Measurements from ENCODE around the gene ZCCHC8.
"Not testable (repeated sequence)": the region's sequence is repeated elsewhere in the genome, so short reads cannot be mapped to it uniquely, and the experiment has no call there.

Gene ZCCHC8

DNA sequence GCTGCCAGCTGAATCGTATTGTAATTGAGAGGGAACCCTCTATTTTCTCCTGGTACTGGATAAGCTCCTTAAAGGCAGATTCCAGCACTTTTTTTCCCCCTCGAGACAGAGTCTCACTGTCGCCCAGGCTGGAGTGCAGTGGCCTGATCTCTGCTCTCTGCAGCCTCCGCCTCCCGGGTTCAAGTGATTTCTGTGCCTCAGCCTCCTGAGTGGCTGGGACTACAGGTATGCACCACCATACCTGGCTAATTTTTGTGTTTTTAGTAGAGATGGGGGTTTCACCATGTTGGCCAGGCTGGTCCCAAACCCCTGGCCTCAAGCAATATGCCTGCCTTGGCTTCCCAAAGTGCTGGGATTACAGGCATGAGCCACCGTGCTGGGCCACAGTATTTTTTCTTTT lies 30.9 kb downstream of the ZCCHC8 start:
- H3K4me2 ChIP-seq (ENCODE audit: low read length, poor library complexity, severe bottlenecking); H2BK12ac ChIP-seq (ENCODE audit: low read length in 2 of 2); H2BK15ac ChIP-seq (ENCODE audit: low read depth, poor library complexity, severe bottlenecking); DNase-seq; H3K79me1 ChIP-seq (replicated peaks; ENCODE audit: low read length, poor library complexity, severe bottlenecking); H3K27me3 ChIP-seq (ENCODE audit: control insufficient read depth in 1 of 2, insufficient read depth in 1 of 2, low read length in 2 of 2); H3K27ac ChIP-seq (ENCODE audit: low read length, poor library complexity, severe bottlenecking); H2BK120ac ChIP-seq (ENCODE audit: low read depth, low read length); H3K23ac ChIP-seq (ENCODE audit: low read length in 2 of 2); H4K91ac ChIP-seq (ENCODE audit: low read length); H3K4me3 ChIP-seq (ENCODE audit: insufficient read depth in 1 of 2, low read depth in 1 of 2, low read length in 2 of 2); H3K4me1 ChIP-seq (ENCODE audit: control insufficient read depth, insufficient read depth, low read depth, low read length); H2AK5ac ChIP-seq (ENCODE audit: low read length, severe bottlenecking); H3K4ac ChIP-seq (ENCODE audit: low read depth in 1 of 2, low read length in 2 of 2); H2AFZ ChIP-seq (ENCODE audit: low read depth, low read length); H3K9me3 ChIP-seq (ENCODE audit: control insufficient read depth, low read length); H3K14ac ChIP-seq (ENCODE audit: low read length in 2 of 2); H3K9ac ChIP-seq (ENCODE audit: low read length); H3K18ac ChIP-seq (ENCODE audit: low read depth in 1 of 2, low read length in 2 of 2); H4K8ac ChIP-seq (ENCODE audit: low read length); H2BK5ac ChIP-seq (ENCODE audit: low read depth, low read length, poor library complexity, severe bottlenecking): not testable (repeated sequence)
- 96% methylated on average over 6 of the region's 6 CpGs for WGBS
- H3K36me3 ChIP-seq (ENCODE audit: control insufficient read depth in 1 of 2, insufficient read depth in 2 of 2, low read depth in 1 of 2, low read length in 2 of 2), result peaks cover 16 to 29% of the 10 kb centered on the region in 2 experiments

- WGBS, result 99% methylated on average over 4 of the region's 4 CpGs
Observed at GRCh38 chr12:122467983-122468382, 32.7 kb downstream of the ZCCHC8 start.

DNA sequence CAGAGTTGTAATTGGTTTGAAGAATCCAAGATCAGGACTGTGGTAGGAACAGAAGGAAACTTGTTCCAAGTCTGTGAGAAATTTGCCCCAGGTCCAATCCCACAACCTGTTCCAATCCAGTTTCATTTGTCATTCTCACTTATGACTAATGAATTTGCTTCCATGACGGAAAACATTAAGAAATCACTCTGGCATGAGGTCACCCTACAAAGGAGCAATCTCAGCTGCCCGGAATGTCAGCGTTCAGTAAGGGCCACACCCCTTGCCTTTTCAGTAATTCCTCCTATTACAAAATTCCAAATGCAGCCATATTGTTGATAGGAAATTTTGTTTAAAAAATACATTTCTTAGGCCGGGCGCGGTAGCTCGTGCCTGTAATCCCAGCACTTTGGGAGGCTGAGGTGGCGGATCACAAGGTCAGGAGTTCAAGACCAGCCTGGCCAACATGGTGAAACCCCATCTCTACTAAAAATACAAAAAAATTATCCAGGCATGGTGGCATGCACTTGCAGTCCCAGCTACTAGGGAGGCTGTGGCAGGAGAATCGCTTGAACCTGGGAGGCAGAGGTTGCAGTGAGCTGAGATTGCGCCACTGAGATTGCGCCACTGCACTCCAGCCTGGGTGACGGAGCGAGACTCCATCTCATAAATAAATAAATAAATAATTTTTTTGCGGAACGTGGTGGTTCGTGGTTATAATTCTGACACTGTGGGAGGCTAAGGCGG lies 36.3 kb downstream of the ZCCHC8 start:
- not testable (repeated sequence) for H2AFZ ChIP-seq (ENCODE audit: low read depth, low read length); H2BK5ac ChIP-seq (ENCODE audit: low read depth, low read length, poor library complexity, severe bottlenecking); H3K18ac ChIP-seq (ENCODE audit: low read depth in 1 of 2, low read length in 2 of 2); H3K36me3 ChIP-seq (ENCODE audit: control insufficient read depth in 1 of 2, insufficient read depth in 2 of 2, low read depth in 1 of 2, low read length in 2 of 2); H3K27ac ChIP-seq (ENCODE audit: low read length, poor library complexity, severe bottlenecking); H4K8ac ChIP-seq (ENCODE audit: low read length); H3K79me1 ChIP-seq (replicated peaks; ENCODE audit: low read length, poor library complexity, severe bottlenecking); H3K4me2 ChIP-seq (ENCODE audit: low read length, poor library complexity, severe bottlenecking); H3K9me3 ChIP-seq (ENCODE audit: control insufficient read depth, low read length); H3K27me3 ChIP-seq (ENCODE audit: control insufficient read depth in 1 of 2, insufficient read depth in 1 of 2, low read length in 2 of 2); H2BK15ac ChIP-seq (ENCODE audit: low read depth, poor library complexity, severe bottlenecking); H3K14ac ChIP-seq (ENCODE audit: low read length in 2 of 2); H3K4me1 ChIP-seq (ENCODE audit: control insufficient read depth, insufficient read depth, low read depth, low read length); H2BK12ac ChIP-seq (ENCODE audit: low read length in 2 of 2); H3K4me3 ChIP-seq (ENCODE audit: insufficient read depth in 1 of 2, low read depth in 1 of 2, low read length in 2 of 2); H2AK5ac ChIP-seq (ENCODE audit: low read length, severe bottlenecking); H2BK120ac ChIP-seq (ENCODE audit: low read depth, low read length); H3K23ac ChIP-seq (ENCODE audit: low read length in 2 of 2); H3K4ac ChIP-seq (ENCODE audit: low read depth in 1 of 2, low read length in 2 of 2); H4K91ac ChIP-seq (ENCODE audit: low read length)
- 62% methylated on average over 12 of the region's 17 CpGs for WGBS
- peak; percentile 97 for DNase-seq
- peak overlapping the region; percentile 55 for H3K9ac ChIP-seq (ENCODE audit: low read length)

More at GRCh38 chr12:122467983-122468382, 32.7 kb downstream of the ZCCHC8 start:
- Histone ChIP-seq H3K4me2 (ENCODE audit: low read length, poor library complexity, severe bottlenecking) (no peak overlapping the region), H3K79me1 (replicated peaks; ENCODE audit: low read length, poor library complexity, severe bottlenecking) (peaks cover 4% of the 10 kb centered on the region), H3K27me3 (ENCODE audit: control insufficient read depth in 1 of 2, insufficient read depth in 1 of 2, low read length in 2 of 2) (no peaks in the 10 kb centered on the region), H2AFZ (ENCODE audit: low read depth, low read length) (no peak overlapping the region), H2BK15ac (ENCODE audit: low read depth, poor library complexity, severe bottlenecking) (no peak overlapping the region), H3K14ac (ENCODE audit: low read length in 2 of 2) (no peak overlapping the region), H3K4me3 (ENCODE audit: insufficient read depth in 1 of 2, low read depth in 1 of 2, low read length in 2 of 2) (no peak overlapping the region), H4K91ac (ENCODE audit: low read length) (no peak overlapping the region), H2BK12ac (ENCODE audit: low read length in 2 of 2) (no peak overlapping the region), H3K9ac (ENCODE audit: low read length) (no peak overlapping the region), H2BK120ac (ENCODE audit: low read depth, low read length) (no peak overlapping the region), H3K4me1 (ENCODE audit: control insufficient read depth, insufficient read depth, low read depth, low read length) (no peaks in the 10 kb centered on the region), H3K27ac (ENCODE audit: low read length, poor library complexity, severe bottlenecking) (no peak overlapping the region), H4K8ac (ENCODE audit: low read length) (no peak overlapping the region), H2AK5ac (ENCODE audit: low read length, severe bottlenecking) (no peak overlapping the region), H2BK5ac (ENCODE audit: low read depth, low read length, poor library complexity, severe bottlenecking) (no peak overlapping the region), H3K18ac (ENCODE audit: low read depth in 1 of 2, low read length in 2 of 2) (no peak overlapping the region), H3K36me3 (ENCODE audit: control insufficient read depth in 1 of 2, insufficient read depth in 2 of 2, low read depth in 1 of 2, low read length in 2 of 2) (peaks cover 5 to 12% of the 10 kb centered on the region in 2 experiments), H3K9me3 (ENCODE audit: control insufficient read depth, low read length) (no peaks in the 10 kb centered on the region), H3K4ac (ENCODE audit: low read depth in 1 of 2, low read length in 2 of 2) (no peak overlapping the region), H3K23ac (ENCODE audit: low read length in 2 of 2) (no peak overlapping the region)
- DNase-seq, result no peak

- H3K9me3 ChIP-seq (ENCODE audit: control insufficient read depth, low read length), result no peaks in the 10 kb centered on the region
- no peak overlapping the region for H3K4ac ChIP-seq (ENCODE audit: low read depth in 1 of 2, low read length in 2 of 2)
- H3K27me3 ChIP-seq (ENCODE audit: control insufficient read depth in 1 of 2, insufficient read depth in 1 of 2, low read length in 2 of 2), result no peaks in the 10 kb centered on the region
- no peak overlapping the region for H4K8ac ChIP-seq (ENCODE audit: low read length)
- H3K4me1 ChIP-seq (ENCODE audit: control insufficient read depth, insufficient read depth, low read depth, low read length), result peaks cover 9% of the 10 kb centered on the region
- no peak overlapping the region for H3K4me3 ChIP-seq (ENCODE audit: insufficient read depth in 1 of 2, low read depth in 1 of 2, low read length in 2 of 2)
- no peak overlapping the region for H4K91ac ChIP-seq (ENCODE audit: low read length)
- H3K36me3 ChIP-seq (ENCODE audit: control insufficient read depth in 1 of 2, insufficient read depth in 2 of 2, low read depth in 1 of 2, low read length in 2 of 2), result no peaks in the 10 kb centered on the region
- H2AFZ ChIP-seq (ENCODE audit: low read depth, low read length), result no peak overlapping the region
- no peak overlapping the region for H3K23ac ChIP-seq (ENCODE audit: low read length in 2 of 2)
- 84% methylated on average over 2 of the region's 2 CpGs for WGBS
- no peak overlapping the region for H3K27ac ChIP-seq (ENCODE audit: low read length, poor library complexity, severe bottlenecking)
- no peak overlapping the region for H2BK12ac ChIP-seq (ENCODE audit: low read length in 2 of 2)
- no peak overlapping the region for H3K18ac ChIP-seq (ENCODE audit: low read depth in 1 of 2, low read length in 2 of 2)
- no peak overlapping the region for H3K9ac ChIP-seq (ENCODE audit: low read length)
- H2AK5ac ChIP-seq (ENCODE audit: low read length, severe bottlenecking), result no peak overlapping the region
- H2BK5ac ChIP-seq (ENCODE audit: low read depth, low read length, poor library complexity, severe bottlenecking), result no peak overlapping the region
- H2BK120ac ChIP-seq (ENCODE audit: low read depth, low read length), result no peak overlapping the region
- no peak overlapping the region for H2BK15ac ChIP-seq (ENCODE audit: low read depth, poor library complexity, severe bottlenecking)
- no peak overlapping the region for H3K14ac ChIP-seq (ENCODE audit: low read length in 2 of 2)
- no peaks in the 10 kb centered on the region for H3K79me1 ChIP-seq (replicated peaks; ENCODE audit: low read length, poor library complexity, severe bottlenecking)
- DNase-seq, result no peak
- H3K4me2 ChIP-seq (ENCODE audit: low read length, poor library complexity, severe bottlenecking), result no peak overlapping the region
Observed at GRCh38 chr12:122460641-122461040, 40.1 kb downstream of the ZCCHC8 start.
